HG03558 (cell line): ENCODE measurements around the gene TAS2R41.

Experiments used
- ATAC-seq: cut with Tn5 transposase; IDR thresholded peaks from one replicate; pipeline ENCODE4 v1.9.1; 2021; ENCODE audit warnings: moderate number of reproducible peaks; ENCODE audit not compliant: unreplicated experiment; ENCODE audit errors: extremely low read depth

TAS2R41 gene

DNA sequence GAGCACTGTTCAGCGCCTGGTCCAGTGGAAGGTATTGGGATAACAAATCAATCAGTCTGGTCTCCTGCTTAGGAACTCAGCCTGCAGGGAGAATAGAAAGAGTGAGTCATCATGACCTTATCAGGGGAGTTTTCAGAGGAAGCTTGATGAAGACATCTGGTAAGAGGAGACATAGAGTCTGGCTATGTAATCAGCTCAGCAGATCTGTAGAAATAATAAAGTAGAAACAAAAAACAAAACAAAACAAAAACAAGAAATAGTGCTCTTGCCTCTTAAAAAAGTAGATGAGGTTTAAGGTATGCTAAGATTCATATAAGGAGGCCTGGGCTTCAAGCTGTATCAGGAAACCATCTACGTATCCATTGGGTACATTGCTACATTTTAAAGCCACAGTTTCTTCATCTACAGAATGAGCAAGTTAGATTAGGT, 14.4 kb downstream of the TAS2R41 start:
- ATAC-seq: no peak

DNA sequence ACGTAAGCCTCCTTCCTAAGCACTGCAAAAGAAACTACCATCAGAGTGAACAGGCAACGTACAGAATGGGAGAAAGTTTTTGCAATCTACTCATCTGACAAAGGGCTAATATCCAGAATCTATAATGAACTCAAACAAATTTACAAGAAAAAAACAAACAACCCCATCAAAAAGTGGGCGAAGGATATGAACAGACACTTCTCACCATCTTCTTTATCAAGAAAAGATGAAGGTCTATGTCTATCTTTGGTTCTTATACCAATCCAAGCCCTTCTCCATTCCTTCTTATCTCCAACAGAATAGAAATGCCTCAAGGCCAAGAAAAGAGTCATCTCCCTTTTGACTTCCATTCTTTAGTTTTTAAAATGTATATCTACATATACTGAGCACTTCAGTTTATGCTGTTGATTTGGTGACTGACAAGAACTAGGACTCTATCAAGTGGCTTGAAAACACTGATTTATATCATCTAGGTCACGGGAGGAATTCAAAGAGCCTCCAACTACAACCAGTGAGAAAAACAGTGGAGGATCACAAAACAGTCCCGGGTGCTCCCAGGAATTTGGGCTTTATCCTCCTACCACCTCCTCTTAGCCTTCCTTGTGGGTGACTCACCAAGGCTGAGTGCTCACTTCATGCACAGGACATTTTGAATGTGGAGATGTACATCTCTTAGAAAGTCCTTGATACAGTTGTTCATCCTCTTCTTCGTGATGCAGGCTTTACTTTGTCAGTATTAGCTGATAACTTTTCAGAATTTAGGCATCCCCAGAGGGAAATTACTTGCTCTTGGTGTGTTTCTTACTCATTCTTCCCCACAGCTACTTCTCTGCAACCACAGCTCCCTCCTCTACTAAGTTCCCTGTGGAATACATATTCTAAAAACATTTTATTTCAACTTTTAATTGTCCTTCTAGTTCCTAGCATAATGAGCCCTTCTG, 15.4 kb downstream of the TAS2R41 start:
- no peak for ATAC-seq

DNA sequence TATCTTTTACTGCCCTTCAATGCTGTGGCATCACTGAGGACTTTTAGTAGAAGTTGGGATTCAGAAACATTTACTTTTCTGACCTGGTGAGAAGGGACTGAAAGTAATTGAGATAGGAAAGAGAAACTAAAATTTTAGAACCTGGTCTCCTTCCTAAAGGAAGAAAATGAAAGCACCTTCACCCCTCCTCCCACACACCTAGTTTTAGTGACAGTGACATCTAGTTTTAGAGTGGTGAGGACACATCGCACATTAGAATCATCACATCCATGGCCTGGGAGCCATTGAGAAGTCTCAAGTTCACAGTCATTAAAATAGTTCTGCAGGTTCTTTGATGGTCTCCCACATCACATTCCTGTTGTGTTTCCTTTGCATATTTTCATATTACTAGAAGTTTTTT, 16.1 kb downstream of the TAS2R41 start:
- no peak for ATAC-seq

DNA sequence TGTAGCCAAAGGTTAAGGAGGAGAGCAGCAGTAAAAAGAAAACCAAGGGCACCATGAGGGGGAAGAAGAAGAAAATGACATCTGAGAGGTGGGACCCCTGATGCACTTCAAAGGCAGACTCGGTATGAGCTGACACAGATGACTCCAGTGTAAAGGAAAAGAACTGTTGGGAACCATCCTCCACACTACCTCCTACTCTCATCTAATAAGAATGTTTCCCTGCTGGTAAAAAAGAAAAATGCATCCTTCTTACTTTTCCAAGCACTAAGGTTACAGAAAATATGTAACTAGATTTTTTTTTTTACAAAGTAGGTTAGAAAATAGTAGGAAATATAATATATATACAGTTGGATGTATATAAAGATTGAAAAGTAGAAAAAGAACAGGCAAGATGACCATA, 16.9 kb downstream of the TAS2R41 start:
- no peak for ATAC-seq

DNA sequence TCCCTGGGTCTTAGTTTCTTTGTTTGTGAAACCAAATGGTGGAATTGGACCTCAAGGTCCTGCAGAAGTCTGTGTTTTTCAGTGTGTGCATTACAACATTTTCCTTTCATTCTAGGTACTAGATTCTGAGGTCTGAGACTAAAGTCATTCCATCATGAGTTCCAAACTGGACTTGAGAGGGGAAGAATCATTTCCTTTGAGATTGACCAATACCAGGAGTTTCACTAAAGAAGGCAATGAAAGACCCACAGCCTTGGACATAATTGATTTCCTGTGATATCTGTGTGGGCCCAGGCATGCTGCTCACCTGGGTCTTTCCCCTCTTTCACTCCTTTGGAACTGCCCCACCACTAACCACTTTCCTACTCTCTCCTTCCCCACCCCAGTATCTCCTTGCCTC, 18.2 kb downstream of the TAS2R41 start:
- ATAC-seq: no peak

DNA sequence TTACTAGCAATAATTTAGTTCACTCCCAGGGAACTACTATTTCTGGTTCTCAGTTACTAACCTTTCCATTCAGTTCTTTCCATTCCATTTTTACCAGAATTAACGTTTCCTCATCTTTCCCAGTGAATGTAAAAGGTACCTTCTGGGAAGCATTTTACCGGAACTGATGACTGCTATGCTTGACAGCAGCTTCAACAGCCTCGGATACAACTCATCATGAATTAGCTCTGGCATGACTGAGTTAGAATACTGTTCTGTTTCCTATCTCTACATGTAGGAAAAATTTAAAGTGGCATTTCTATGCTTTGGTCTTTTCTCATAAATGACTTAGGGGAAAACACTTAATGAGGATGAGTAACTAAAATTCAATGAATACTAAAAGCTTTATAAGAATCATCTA, 18.6 kb downstream of the TAS2R41 start:
- no peak for ATAC-seq

DNA sequence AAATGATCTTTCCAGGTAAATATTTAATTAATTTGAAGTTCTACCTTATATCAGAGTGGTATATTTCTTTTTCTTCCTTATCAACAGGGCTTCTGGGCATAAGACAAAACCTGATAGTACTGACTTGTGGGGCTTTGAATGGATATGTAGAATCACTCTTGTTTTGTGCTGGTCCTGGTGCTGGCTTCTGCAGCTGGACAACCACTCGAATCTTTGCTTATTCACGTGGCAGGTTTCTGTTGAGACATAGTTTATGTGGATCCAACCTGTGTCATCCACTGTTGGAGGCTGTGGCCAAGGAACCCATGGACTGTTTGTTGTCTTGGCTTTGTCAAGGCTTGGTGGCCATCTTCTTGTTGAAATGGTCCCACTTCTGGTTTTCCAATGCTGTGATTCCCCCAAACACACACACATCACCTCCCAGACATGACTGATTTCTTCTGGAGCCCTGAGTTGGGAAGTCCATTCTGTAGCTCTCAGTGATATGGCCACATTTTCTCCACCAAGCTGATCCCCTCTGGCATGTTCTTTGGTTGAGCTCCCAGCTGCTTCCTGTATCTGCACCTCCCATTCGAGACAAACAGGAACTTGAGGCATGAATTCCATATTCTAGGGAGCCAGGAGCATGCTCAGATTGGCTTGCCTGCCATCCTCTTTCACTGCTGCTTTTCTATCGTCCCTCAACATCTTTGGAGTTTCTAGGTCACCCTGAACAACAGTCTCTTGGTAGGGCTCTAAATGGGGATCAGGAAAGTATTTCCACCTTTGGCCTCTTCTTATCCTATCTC, 19.5 kb downstream of the TAS2R41 start:
- no peak for ATAC-seq

DNA sequence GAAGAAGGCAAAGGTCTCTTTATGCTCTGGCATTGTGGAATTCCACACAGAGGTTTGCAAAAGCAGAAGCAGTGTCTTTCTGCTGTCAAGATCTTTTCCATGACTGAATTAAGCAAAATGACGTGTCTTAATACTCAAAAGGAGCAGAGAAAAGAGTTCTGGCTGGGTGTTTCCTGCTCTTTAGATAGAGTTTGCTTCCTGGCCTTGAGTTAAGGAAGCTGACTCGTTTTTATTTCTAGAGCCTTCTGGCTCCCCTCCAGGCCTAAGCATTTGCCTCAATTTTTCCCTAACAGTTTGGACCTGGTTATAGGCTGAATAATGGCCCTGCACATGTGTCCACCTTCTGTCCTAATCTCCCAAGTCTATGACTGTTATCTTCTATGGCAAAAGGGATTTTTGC, 21.6 kb downstream of the TAS2R41 start:
- no peak for ATAC-seq

DNA sequence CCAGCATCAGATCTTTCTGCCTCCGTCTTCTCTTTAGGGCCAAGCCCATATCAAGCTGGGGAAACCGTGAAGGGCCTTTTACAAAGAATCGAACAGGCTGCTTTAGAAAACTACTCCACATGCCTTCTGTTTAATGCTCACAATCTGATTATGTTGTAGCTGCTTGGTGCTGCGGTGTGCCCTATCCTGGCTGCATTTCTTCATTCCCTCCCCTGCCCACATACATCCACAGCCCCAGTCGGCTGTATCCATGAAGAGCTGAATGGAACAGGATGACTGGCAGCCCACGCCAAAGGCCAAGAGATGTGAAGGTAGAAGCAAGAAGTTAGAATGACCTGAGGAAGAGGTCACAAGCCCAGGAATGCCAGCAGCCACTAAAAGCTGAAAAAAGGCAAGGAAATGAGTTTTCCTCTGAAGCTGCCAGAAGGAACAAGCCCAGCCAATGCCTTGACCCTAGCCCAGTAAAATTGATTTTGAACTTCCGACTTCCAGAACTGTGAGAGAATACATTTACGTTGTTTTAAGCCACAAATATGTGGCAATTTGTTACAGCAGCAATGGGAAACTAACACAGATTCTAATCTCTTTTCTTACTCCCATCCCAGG, 22.2 kb downstream of the TAS2R41 start:
- no peak for ATAC-seq

DNA sequence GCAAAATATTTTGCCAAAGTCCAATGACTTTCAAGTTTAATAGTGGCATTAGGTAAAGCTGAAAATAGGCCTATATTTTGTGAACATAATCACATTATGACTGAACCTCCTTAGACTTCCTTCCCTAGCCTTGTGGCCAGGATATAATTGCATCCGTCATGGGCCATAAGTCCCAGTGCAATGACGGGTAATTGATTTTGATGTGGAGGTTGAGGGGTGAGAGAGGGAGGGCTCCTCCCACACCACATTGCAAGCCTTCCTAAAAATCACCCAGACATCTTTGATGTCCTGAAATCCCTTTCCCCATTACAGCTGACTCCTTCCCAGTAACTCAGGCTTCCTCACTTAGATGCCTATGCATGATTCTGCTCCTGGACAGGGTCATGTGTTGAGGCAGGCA, 25.6 kb downstream of the TAS2R41 start:
- no peak for ATAC-seq

DNA sequence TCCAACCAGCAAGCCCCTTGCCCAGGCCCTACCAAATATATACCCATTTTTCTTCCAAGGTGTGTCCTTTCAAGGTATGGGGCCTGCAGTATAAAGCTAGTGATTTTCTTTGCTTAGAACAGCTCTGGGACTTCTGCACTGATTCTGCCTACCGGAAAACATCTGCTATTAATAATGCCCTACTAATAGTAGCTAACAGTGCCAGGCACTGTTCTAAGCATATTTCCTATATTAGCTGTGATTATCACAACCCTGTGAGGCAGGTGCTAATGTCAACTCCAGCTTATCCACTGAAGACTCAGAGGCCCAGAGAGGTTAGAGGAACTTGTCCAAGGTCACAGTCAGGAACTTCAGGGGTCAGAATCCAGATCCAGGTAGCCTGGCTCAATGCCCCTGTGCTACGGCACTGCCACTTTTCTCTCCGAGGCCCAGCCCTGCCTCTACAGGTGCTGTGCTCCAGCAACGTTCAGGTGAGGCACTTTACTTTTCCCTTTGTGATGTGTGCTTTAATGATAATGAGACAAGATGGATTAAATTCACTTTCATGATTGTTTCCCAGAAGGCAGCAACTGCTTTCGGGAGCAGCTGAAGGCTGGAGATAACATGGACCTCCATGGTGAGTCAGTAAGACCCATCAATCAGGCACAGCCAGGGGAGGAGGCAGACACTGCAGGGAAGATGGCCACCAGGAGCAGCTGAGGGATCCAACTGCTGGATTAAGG, 26.7 kb downstream of the TAS2R41 start:
- no peak for ATAC-seq

DNA sequence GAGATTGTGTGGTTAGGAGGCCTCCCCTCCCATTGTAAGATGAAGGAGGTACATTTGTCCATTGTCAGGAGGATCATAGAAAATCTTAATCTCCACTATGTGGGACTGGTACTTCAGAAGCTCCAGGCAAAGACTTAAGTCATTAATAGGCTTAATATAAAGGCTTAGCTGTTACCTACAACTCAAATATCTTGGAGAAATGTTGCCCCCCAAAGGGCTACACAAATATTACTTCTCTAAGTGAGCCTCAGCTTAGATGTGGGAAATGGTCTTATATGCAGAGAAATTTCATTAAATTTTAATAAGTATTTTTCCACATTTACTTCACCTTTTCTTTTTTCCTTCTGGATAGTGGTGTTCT, 27.2 kb downstream of the TAS2R41 start:
- ATAC-seq: no peak

DNA sequence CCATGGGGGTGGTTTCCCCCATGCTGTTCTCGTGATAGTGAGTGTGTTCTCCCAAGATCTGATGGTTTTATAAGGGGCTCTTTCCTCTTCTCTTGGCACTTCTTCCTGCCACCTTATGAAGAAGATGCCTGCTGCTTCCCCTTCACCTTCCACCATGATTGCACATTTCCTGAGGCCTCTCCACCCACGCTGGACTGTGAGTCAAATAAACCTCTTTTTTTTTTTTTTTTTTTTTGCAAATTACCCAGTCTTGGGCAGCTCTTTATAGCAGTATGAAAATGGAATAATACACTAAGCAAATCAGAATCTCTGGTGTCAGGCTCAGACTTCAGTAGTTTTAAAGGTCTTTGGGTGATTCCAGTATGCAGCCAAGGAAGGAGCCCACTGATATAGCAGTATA, 28.2 kb downstream of the TAS2R41 start:
- ATAC-seq: no peak

DNA sequence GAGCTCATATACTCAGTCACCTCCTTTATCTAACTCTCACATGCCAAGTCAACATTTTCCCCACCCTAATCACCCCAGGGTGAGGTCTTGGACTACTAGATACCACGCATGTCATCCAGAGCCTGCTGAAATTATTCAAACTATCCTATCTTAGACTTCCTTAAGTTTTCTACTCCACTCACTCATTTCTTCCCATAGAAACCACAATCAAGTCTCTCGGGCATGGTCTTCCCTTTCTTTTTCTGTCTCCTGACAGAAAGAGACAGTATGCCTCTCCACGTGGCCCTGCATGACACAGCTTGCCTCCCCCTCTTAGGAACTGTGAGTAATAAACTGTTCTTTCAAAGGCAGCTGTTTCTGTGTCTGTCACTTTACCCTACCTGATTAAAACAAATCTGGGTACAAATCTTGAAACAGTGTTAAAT, 29.4 kb downstream of the TAS2R41 start:
- ATAC-seq: no peak

DNA sequence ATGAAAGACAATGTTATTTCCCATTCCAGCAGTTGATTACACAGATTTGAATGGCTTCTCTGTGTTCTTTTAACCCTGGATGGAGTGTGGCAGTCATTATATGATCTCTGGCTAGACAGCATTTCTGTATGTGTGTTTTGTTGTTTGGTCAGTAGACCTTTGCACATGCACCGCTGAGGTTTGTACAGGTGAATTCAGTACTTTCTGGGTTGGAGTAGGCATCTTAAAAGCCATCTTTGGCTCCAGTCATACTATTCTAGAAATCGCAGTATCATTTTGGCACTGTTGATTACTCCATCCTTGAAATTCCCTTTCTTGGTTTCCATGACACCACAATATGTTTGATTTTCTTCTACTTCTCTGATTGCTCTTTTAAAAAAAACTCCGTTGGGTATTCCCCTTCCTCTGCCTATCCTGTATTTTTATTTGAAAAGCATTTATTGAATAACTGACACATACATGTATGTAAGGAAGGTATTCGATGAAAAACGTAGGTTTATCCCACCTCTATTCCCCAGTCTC, 29.9 kb downstream of the TAS2R41 start:
- ATAC-seq: no peak

DNA sequence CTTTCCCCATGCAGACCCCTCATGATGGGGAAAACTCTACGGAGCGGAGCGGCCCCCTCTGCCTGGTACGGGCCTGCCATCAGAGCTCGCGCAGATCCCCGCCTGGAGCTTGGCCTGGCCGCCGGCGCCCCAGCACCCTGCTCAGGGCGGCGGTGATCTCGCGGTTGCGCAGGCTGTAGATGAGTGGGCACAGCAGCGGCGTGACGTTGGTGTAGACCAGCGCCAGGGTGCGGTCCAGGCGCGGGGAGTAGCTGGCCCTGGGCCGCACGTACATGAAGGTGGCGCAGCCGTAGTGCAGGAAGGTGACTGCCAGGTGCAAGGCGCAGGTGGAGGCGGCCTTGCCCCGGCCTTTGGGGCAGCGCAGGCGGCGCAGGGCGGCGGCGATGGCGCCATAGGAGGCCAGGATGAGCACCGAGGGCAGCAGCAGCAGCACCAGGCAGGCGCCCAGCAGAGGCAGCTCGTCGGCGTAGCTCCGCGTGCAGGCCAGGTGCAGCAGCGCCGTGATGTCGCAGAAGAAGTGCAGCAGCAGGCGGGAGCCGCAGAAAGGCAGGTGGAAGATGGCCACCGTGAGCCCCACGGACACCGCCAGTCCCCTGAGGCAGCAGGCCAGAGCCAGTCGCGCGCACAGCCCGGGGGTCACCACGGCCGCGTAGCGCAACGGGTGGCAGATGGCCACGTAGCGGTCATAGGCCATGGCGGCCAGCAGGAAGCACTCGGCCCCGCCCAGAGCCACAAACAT, 33.4 kb downstream of the TAS2R41 start:
- ATAC-seq: no peak

DNA sequence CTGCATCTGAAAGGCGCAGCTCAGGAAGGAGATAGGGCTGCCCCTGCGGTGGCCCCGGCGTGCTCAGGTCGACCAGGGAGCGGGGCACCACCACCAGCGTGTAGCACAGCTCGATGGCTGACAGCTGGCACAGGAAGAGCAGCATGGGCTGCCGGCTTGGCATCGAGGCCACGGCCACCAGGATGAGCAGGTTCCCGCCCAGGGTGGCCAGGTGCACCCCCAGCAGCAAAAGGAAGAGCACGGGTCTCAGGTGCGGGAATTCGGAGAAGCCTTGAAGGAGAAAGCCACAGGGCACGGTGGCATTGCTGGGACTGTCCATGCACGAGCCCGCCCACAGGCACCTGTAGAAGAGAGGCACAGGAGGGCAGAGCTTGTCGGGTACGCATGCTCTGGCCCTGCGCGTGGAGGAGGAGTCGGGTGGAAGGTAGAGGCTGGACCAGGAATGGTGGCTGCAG, 33.9 kb downstream of the TAS2R41 start:
- ATAC-seq: no peak

DNA sequence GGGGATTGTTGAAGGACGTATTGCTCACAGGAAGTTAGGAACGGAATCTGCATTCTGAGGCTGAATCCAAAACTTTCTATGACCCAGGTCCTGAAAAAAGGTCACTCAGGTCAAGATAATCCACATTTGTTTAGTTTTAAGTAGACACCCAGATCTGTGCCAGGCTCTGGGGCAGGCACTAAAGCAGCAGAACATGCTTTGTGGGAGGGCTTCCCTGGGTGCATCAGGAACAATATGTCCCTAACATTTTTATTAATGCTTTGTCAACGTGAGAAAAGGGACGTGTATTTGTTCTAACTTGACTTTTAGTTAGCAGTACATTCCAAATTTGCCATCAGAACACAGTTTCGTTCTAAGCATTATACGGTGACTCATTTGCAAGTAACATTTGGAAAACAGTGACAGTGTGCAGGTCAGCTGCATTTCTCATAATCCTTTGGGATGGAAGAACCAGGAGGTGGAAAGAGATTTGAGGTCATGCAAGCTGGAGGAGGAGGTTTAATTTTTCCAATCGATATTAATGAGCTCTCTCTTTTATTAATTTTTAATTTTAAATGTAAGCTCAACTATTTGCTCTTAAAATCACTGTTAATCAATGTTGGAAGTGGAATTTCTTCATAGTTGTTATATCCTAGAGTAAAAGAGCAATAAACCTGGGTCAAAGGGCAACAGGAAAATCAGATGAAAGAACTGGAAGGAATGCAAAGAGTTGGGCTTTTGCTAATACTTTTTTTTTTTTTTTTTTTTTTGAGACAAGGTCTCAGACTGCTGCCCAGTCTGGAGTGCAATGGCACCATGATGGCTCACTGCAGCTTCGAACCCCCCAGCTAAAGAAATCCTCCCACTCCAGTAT, 35.0 kb downstream of the TAS2R41 start:
- no peak for ATAC-seq

DNA sequence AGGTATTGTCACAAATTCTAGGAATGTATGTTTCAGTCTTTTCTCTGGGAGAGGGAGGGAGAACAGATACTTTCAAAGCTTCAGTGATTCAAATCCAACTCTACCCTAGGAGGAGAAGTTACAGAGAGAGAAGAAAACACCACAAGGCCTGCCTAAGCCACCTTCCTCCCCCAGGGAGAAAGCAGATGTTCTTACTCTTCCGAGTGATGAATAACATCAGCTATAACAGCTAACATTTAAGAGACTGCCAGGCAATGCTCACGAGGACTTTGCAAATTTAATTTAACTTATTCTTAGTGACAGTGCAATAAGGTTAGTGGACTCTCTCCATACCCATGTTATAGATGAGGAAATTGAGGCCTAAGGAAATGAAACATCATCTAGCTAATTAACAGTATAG, 36.8 kb downstream of the TAS2R41 start:
- no peak for ATAC-seq
